HG03097 (cell line): Measurements from ENCODE around the gene OSR1.

ENCODE experiments used
- ATAC-seq: cut with Tn5 transposase; IDR thresholded peaks from one replicate; pipeline ENCODE4 v1.9.1; 2021; ENCODE audit not compliant: unreplicated experiment, low FRiP score

OSR1 gene

GRCh38 chr2:19359456-19359855 lies 1.0 kb upstream of the OSR1 start:
- ATAC-seq: no peak

GRCh38 chr2:19359021-19359357 lies 566 bp upstream of the OSR1 start:
- no peak for ATAC-seq

GRCh38 chr2:19357402-19358241 lies 801 bp downstream of the OSR1 start:
- ATAC-seq: no peak

GRCh38 chr2:19356545-19357401 lies 1.6 kb downstream of the OSR1 start:
- no peak for ATAC-seq

- no peak for ATAC-seq
Measured at GRCh38 chr2:19355931-19356544, 2.4 kb downstream of the OSR1 start.

- ATAC-seq: no peak
Measured at GRCh38 chr2:19355416-19355821, 3.0 kb downstream of the OSR1 start.

- ATAC-seq: no peak
Measured at GRCh38 chr2:19355014-19355405, 3.4 kb downstream of the OSR1 start.

- ATAC-seq: no peak
Measured at GRCh38 chr2:19353721-19354050, 4.7 kb downstream of the OSR1 start.

GRCh38 chr2:19352946-19353720 lies 5.3 kb downstream of the OSR1 start:
- ATAC-seq: no peak

GRCh38 chr2:19351899-19352697 lies 6.3 kb downstream of the OSR1 start:
- ATAC-seq: no peak

GRCh38 chr2:19351499-19351898 lies 6.9 kb downstream of the OSR1 start:
- ATAC-seq: no peak

GRCh38 chr2:19350678-19351401 lies 7.6 kb downstream of the OSR1 start:
- no peak for ATAC-seq

GRCh38 chr2:19349911-19350677 lies 8.3 kb downstream of the OSR1 start:
- no peak for ATAC-seq

GRCh38 chr2:19348692-19349091 lies 9.7 kb downstream of the OSR1 start:
- ATAC-seq: no peak

- peak; percentile 96 for ATAC-seq
Measured at GRCh38 chr2:19347619-19348562, 10.5 kb downstream of the OSR1 start.

GRCh38 chr2:19346983-19347618 lies 11.3 kb downstream of the OSR1 start:
- no peak for ATAC-seq

- no peak for ATAC-seq
Measured at GRCh38 chr2:19337742-19338141, 20.7 kb downstream of the OSR1 start.
